HPDE6-E6E7 (cell line): Measurements from ENCODE around the gene NFIA.

Experiments
- DNase-seq: peaks from one replicate; pipeline ENCODE4 v3.0.0; 2011; ENCODE audit warnings: missing footprints; ENCODE audit errors: extremely low spot score

The NFIA gene

DNA sequence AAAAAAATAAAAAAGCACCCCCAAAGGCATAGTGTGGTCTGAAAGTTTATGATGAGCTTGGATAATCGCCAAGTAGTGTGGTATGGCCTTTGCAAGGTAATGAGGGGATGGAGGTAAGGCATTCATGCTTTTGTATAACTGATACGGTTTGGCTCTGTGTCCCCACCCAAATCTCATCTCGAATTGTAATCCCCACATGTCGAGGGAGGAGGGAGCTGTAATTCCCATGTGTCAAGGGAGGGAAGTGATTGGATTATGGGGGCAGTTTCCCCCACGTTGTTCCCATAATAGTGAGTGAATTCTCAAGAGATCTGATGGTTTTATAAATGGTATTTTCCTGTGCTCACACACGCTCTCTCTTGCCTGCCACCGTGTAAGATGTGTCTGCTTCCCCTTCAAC, 215.5 kb downstream of the NFIA start:
- no peak for DNase-seq

GRCh38 chr1:61299463-61299862, 217.1 kb downstream of the NFIA start:
- no peak for DNase-seq

DNA sequence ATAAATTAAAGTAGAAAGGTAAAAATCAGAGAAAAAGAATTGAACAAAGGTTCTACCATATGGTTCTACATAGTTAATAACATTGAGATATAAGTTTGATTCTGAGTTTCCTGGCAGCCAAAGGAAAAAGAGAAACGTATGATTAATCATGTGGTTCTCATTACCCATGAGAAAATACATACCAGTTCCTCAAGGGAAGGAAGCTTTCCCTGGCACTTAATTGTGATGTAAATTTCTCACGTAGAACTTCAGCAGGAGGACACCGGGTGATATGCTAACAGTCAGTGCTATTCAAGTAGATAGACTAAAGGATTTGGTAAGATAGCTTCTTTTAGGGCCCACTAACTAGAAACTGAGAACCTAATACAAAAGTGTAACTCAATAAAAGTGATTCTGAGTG, 218.5 kb downstream of the NFIA start:
- no peak for DNase-seq

DNA sequence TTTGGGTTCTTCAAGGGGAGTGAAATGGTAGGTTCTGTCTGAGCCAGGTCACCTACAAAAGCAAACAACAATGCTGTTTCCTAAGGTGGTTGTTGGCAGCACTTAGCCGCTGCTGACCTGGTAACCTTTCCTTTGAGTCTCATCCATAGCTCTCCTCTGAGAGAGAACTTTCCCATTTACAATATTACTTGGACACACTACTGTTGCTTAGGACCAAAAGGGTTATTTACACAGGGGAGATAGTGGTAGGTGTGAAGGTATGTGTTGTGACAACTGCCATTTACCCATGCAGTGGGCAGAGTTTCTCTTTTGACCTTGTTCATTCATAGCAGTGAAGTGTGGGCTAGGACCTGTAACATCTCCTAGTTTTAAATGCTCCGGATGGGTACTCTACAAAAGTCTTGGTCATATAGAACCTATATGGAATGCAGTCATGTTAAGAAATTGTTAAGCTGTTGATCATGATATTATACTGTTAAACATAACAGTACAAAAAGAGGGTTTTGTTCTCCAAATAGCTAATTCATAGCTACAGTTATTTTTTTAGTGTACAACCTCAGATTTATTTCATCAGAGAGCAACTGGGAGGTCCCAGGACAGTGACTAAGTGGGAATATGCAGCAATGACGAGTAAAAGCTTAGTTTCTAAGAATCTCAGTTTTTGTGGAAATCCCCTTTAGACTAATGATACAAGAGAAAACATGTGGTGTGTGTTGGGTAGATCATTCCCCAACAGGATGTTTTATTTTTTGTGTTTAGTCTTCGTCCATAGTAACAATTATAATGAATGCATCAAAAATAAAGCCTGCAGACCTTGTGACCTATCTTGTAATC, 219.7 kb downstream of the NFIA start:
- no peak for DNase-seq

- DNase-seq, result no peak
Observed at GRCh38 chr1:61307422-61308142, 225.2 kb downstream of the NFIA start.

- no peak for DNase-seq
Observed at GRCh38 chr1:61310057-61310456, 227.7 kb downstream of the NFIA start.

DNA sequence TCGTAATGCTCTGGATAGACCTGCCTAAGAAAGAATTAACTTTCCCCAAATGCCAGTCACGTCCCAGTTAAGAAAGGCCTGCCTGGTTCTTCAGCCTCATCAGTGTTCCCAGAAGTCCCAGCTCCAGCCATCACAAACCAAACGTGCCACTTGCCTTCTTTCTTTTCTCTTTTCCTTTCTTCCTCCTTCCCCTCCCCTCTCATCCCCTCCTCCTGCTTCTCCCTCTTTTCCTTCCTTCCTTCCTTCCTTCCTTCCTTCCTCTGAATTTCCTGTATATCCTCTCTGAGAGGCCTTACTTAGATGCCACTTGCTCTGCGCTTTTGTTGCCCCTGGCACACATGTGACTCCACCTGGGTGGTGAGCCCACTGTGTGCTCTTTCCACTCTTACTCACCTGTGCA, 228.2 kb downstream of the NFIA start:
- DNase-seq, result no peak

DNA sequence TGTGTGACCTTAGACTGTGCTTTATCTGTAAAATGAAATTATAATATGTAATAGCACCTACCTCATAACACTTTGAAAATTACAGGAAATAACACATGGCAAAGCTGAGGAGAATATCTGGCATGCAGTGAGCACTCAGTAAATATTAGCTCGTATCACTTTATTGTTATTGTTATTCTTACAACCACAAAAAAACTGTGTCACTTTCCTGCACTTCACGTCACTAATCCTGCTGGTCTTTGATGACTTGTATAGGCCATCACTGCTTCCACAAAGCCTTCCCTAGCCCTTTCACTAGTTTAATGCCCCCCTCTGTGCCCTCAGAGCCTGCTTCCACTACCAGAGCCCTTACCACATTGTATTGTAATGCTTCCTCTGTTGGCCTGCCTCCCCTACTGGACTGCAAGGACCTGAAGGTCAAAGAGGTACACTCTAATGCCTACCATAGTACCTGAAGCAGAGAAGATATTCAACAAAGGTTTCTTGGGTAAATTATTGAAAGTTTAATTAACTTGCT, 231.6 kb downstream of the NFIA start:
- DNase-seq, result no peak

GRCh38 chr1:61315011-61315410, 232.7 kb downstream of the NFIA start:
- no peak for DNase-seq

- DNase-seq, result no peak
Observed at GRCh38 chr1:61316493-61316892, 234.1 kb downstream of the NFIA start.

DNA sequence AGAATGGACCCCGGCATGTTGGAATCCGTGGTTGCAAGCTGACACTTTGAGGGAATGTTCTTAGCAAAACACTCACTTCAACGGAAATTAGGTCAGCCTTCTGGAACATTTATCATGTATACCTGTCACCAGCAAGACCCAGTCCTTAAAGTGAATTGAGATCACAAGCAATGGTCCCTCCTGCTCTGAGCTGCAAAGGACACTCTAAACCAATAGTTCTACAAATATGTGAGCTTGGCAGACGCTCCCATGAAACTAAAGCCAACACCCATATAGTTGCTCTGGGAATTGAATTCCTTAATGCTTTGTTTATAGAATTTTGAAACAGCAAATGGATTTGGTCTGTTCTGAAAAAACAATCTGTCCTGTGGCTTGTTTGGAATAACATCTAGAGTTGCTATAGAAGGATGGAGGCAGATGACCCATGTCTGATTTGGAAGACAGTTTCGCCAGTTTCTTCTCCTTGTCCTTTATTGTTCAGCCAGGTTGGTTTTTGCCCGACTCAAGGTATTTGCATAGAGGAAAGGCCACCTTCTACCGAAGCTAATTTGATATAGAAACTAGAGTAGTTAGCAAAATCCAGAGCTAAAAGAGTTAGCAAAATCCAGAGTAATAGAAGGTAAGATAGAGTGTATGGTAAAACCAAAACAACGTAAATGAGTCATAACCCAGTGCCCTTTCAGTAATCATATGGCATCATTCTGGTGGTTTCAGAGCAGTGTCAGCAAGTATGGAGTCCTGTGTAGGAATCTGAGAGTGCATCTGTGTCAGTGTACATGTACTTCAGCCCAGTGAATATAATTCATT, 236.2 kb downstream of the NFIA start:
- peak; percentile 42 for DNase-seq

DNA sequence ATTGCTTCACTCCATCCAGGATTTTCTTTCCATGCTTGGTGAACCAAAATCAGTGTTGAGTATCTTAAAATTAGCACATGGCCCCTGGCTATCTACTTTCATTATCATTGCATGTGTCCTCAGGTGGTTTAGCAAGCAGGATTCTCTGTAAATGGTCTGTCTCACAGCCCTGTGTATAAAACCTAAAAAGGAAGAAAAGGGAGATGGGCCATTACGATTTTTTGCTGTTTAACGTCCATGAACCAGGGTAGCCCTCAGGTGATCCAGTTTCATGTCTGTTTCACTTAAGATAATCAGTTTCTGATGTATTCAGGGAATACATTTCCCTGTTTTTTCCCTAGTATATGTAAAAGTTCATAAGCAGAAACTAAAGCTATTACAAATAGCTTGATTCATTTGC, 238.2 kb downstream of the NFIA start:
- DNase-seq, result no peak

GRCh38 chr1:61322008-61322744, 239.8 kb downstream of the NFIA start:
- DNase-seq, result peak; percentile 12

- DNase-seq, result peak; percentile 13
Observed at GRCh38 chr1:61322769-61323168, 240.4 kb downstream of the NFIA start.

DNA sequence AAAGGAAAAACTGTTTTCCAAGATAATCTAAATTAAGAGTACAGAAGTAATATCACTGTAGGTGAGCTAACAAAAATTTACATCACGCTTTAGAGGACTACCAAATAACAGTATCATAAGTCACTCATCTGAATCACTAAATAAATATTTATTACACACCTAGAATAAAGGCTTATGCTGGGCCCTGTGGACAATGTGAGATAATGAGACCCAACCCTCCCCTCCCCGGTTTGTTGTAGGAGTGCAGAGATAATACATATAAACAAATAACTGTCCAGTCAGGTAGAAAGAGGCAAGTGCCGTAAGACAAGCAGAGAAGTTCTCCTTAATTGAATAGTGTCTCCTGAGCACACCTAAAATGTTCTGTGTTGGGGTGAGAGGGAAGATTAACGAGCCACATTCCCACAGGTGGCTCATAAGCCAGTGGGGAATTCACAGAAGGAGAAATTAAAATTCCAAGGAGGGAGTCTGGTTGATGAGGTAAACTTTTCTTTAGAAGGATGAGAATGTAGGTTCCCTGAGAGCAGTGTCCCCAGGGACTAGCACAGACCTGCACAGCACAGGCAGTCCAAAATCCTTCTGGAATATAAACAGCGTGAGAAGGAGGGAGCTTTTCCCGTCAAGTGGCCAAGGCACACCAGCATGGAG, 241.4 kb downstream of the NFIA start:
- peak; percentile 37 for DNase-seq

- no peak for DNase-seq
Observed at GRCh38 chr1:61326713-61327112, 244.4 kb downstream of the NFIA start.

- no peak for DNase-seq
Observed at GRCh38 chr1:61327436-61327835, 245.1 kb downstream of the NFIA start.

- no peak for DNase-seq
Observed at GRCh38 chr1:61329556-61329955, 247.2 kb downstream of the NFIA start.

- no peak for DNase-seq
Observed at GRCh38 chr1:61330018-61330417, 247.7 kb downstream of the NFIA start.

- DNase-seq, result no peak
Observed at GRCh38 chr1:61330571-61330970, 248.2 kb downstream of the NFIA start.

GRCh38 chr1:61332196-61332753, 249.9 kb downstream of the NFIA start:
- DNase-seq, result no peak
